ENCODE measurements around the gene CLIC6. TPM values are rescaled to one million over a fixed set of nuclear protein-coding genes. Genes with fewer than 3 reads are reported as not detected.

CLIC6 gene
- total RNA-seq (2012; rRNA removed) = not detected in 2 replicates
- not detected in 2 replicates for polyA plus RNA-seq (2012; rRNA removed)
- not detected in 2 replicates for polyA plus RNA-seq (2012; cell fraction: cytosol; rRNA removed)
- not detected in 2 replicates for polyA plus RNA-seq (2012; cell fraction: nucleus; rRNA removed; ENCODE audit: low replicate concordance)
- Bru-seq, nascent RNA = percentile 21 among the genes with signal in this experiment
- percentile 28 among the genes with signal in this experiment for BruChase-seq, experiment 1, labeled RNA remaining after a 6-hour chase
- BruChase-seq, experiment 2, labeled RNA remaining after a 2-hour chase = percentile 21 among the genes with signal in this experiment
- long read RNA-seq = 0 reads

DNA sequence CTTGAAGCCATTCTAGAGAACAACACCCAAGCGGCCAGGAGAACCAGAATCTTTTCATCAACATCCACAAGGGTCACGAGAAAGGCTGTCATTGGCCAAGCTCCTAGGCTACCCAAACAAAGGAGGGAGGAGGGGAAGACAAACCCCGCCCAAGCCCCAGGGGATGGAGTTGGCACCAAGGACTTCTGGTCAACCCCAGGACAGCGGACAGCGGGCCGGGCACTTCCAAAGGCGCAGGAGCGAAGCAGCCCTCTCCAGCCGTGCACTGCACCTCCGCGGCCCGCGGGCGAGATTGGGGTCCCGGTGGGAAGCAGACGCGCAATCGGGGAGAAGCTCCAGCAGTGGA is at the start of gene CLIC6:
CLIC6 (plus strand) TSS at position 192 of the 346 bp plus-strand sequence. CDS start 395 bp downstream, outside the sequence.
- intact Hi-C loops (cut with micrococcal nuclease) = no loop called here
- no peak for ATAC-seq (ENCODE audit: low read depth)
- Histone ChIP-seq H2BK5ac (ENCODE audit: low read depth, low read length, poor library complexity, severe bottlenecking) (no peak within 1 kb of the TSS), H4K8ac (ENCODE audit: low read depth in 2 of 2, low read length in 2 of 2) (no peak within 1 kb of the TSS), H2AK9ac (replicated peaks; ENCODE audit: low read depth, low read length, poor library complexity) (no peak within 1 kb of the TSS), H2BK120ac (ENCODE audit: low read depth, low read length) (no peak within 1 kb of the TSS), H3K9me3 (ENCODE audit: control insufficient read depth, insufficient read depth, low read length) (peaks cover 9% of the 10 kb centered on the region; the same call in 1 of the 2 replicates), H3K4me3 (ENCODE audit: insufficient read depth, low read depth, low read length) (peak within 1 kb of the TSS; percentile 20), H4K5ac (ENCODE audit: low read depth, low read length) (no peak within 1 kb of the TSS), H3K4me2 (ENCODE audit: low read depth, low read length) (peak within 1 kb of the TSS; percentile 22; the same call in 1 of the 2 replicates), H3K4me1 (ENCODE audit: control insufficient read depth, insufficient read depth, low read length) (peaks cover 8% of the 10 kb centered on the region; the same call in 1 of the 2 replicates), H3K56ac (ENCODE audit: extremely low read depth, insufficient read depth, low read length) (no peak within 1 kb of the TSS), H2BK20ac (ENCODE audit: low read depth, low read length) (no peak within 1 kb of the TSS), H3K14ac (replicated peaks; ENCODE audit: low read depth, low read length) (no peak within 1 kb of the TSS), H3K79me1 (ENCODE audit: low read depth in 1 of 2, low read length in 2 of 2) (no peaks in the 10 kb centered on the region), H3K27me3 (ENCODE audit: control insufficient read depth, insufficient read depth, low read length) (peaks cover 81% of the 10 kb centered on the region), H2AFZ (replicated peaks; ENCODE audit: low read length, poor library complexity) (peak within 1 kb of the TSS; percentile 62), H3K9me1 (ENCODE audit: insufficient read depth, low read length) (no peaks in the 10 kb centered on the region), H3K18ac (ENCODE audit: low read depth, low read length) (no peak within 1 kb of the TSS), H2AK5ac (ENCODE audit: low read depth, low read length) (no peak within 1 kb of the TSS), H3K36me3 (ENCODE audit: control insufficient read depth, insufficient read depth, low read length) (no peaks in the 10 kb centered on the region), H3K23ac (ENCODE audit: low read depth, low read length) (no peak within 1 kb of the TSS), H4K20me1 (ENCODE audit: insufficient read depth, low read length) (no peaks in the 10 kb centered on the region), H3K27ac (ENCODE audit: insufficient read depth, low read length) (no peak within 1 kb of the TSS), H2BK15ac (ENCODE audit: low read depth, low read length) (no peak within 1 kb of the TSS), H3K9ac (ENCODE audit: low read depth, low read length) (no peak within 1 kb of the TSS), H4K91ac (ENCODE audit: insufficient read depth, low read depth, low read length) (no peak within 1 kb of the TSS), H3K4ac (ENCODE audit: low read depth, low read length) (no peak within 1 kb of the TSS)
- dilution Hi-C loops (cut with HindIII; ENCODE audit: low sequenced_read_pairs, unreplicated experiment) = no loop called here
- ChIA-PET POLR2A (ENCODE audit: unreplicated experiment) (no interaction called here), CTCF (no interaction called here)
- 39% methylated on average over 5 of the region's 18 CpGs; no CpG with 5 or more reads in 1 of the 2 experiments for WGBS, 2 experiments (ENCODE audit: extremely low coverage in 2 of 2, insufficient read length in 1 of 2)
- DNase-seq = no peak
- no TSS peak for BruUV-seq (replicated peaks)
- in situ Hi-C loops (cut with MboI; ENCODE audit: low sequenced_read_pairs) = no loop called here
- TF ChIP-seq MAFK (IDR thresholded peaks at IDR 0.05; ENCODE audit: low read depth, low read length) (no peak), NFE2L2 (IDR thresholded peaks at IDR 0.05; ENCODE audit: low read depth, low read length) (no peak), RCOR1 (IDR thresholded peaks at IDR 0.05; ENCODE audit: insufficient replicate concordance, low read length) (no peak), SMC3 (IDR thresholded peaks at IDR 0.05; ENCODE audit: low read depth, low read length) (no peak), CHD1 (IDR thresholded peaks at IDR 0.05; ENCODE audit: low read depth, low read length) (no peak), BHLHE40 (IDR thresholded peaks at IDR 0.05; ENCODE audit: low read depth, low read length) (no peak), MXI1 (IDR thresholded peaks at IDR 0.05; ENCODE audit: borderline replicate concordance, low read depth, low read length) (no peak), RAD21 (IDR thresholded peaks at IDR 0.05; ENCODE audit: low read length) (no peak), POLR2A (IDR thresholded peaks at IDR 0.05; ENCODE audit: low read depth, low read length) (no peak), MAZ (IDR thresholded peaks at IDR 0.05; ENCODE audit: borderline replicate concordance, low read depth, low read length) (no peak), CEBPB (IDR thresholded peaks at IDR 0.05; ENCODE audit: low read depth, low read length) (no peak), FOS (IDR thresholded peaks at IDR 0.05; ENCODE audit: low read depth, low read length) (no peak), RFX5 (IDR thresholded peaks at IDR 0.05; ENCODE audit: low read depth, low read length) (no peak)
- TF ChIP-seq, protein P1, sequence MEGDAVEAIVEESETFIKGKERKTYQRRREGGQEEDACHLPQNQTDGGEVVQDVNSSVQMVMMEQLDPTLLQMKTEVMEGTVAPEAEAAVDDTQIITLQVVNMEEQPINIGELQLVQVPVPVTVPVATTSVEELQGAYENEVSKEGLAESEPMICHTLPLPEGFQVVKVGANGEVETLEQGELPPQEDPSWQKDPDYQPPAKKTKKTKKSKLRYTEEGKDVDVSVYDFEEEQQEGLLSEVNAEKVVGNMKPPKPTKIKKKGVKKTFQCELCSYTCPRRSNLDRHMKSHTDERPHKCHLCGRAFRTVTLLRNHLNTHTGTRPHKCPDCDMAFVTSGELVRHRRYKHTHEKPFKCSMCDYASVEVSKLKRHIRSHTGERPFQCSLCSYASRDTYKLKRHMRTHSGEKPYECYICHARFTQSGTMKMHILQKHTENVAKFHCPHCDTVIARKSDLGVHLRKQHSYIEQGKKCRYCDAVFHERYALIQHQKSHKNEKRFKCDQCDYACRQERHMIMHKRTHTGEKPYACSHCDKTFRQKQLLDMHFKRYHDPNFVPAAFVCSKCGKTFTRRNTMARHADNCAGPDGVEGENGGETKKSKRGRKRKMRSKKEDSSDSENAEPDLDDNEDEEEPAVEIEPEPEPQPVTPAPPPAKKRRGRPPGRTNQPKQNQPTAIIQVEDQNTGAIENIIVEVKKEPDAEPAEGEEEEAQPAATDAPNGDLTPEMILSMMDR (conservative IDR thresholded peaks at IDR 0.05; ENCODE audit: low read depth, low read length) = no peak
- TF ChIP-seq, protein P2, sequence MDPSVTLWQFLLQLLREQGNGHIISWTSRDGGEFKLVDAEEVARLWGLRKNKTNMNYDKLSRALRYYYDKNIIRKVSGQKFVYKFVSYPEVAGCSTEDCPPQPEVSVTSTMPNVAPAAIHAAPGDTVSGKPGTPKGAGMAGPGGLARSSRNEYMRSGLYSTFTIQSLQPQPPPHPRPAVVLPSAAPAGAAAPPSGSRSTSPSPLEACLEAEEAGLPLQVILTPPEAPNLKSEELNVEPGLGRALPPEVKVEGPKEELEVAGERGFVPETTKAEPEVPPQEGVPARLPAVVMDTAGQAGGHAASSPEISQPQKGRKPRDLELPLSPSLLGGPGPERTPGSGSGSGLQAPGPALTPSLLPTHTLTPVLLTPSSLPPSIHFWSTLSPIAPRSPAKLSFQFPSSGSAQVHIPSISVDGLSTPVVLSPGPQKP (IDR thresholded peaks at IDR 0.05; ENCODE audit: borderline replicate concordance, low read depth, low read length) = no peak
- TF ChIP-seq, protein P3, sequence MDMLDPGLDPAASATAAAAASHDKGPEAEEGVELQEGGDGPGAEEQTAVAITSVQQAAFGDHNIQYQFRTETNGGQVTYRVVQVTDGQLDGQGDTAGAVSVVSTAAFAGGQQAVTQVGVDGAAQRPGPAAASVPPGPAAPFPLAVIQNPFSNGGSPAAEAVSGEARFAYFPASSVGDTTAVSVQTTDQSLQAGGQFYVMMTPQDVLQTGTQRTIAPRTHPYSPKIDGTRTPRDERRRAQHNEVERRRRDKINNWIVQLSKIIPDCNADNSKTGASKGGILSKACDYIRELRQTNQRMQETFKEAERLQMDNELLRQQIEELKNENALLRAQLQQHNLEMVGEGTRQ (IDR thresholded peaks at IDR 0.05; ENCODE audit: low read depth, low read length) = no peak

All from IMR-90 (cell line).